ENCODE results near the gene RHO. TPM values are rescaled to one million over a fixed set of nuclear protein-coding genes. Genes with fewer than 3 reads are reported as not detected.

RHO gene
- total RNA-seq, 5 donors from 2014 or later (not counting 1 experiment from before 2014, with no cell fraction given) = 0.09 to 0.10 TPM; not detected in 3

- Mint-ChIP-seq H3K27ac (peak overlapping the region; percentile 57 to 71), H3K9me3 (no peaks in the 10 kb centered on the region), H3K36me3 (peaks cover 4% of the 10 kb centered on the region), H3K4me1 (peaks cover 0 to 24% (median 5%) of the 10 kb centered on the region in 3 donors), H3K4me3 (no peak overlapping the region), H3K27me3 (no peaks in the 10 kb centered on the region)
- DNase-seq = no peak
- Histone ChIP-seq H3K4me3 (ENCODE audit: control insufficient read depth in 1 of 2, extremely low read depth in 1 of 2, low read length in 1 of 2) (no peak overlapping the region), H3K4me1 (ENCODE audit: control insufficient read depth in 1 of 2, extremely low read depth in 1 of 2, insufficient read depth in 2 of 2, low read length in 2 of 2) (peaks cover 0 to 41% of the 10 kb centered on the region in 2 experiments), H3K27ac (ENCODE audit: low read length) (no peak overlapping the region), H3K27me3 (replicated peaks in 1 of 2; ENCODE audit: control insufficient read depth in 2 of 2, extremely low read depth in 1 of 2, insufficient read depth in 2 of 2, low read length in 1 of 2) (no peaks in the 10 kb centered on the region), H3K36me3 (ENCODE audit: control insufficient read depth in 2 of 2, extremely low read depth in 1 of 2, insufficient read depth in 1 of 2, low read length in 1 of 2) (peaks cover 0 to 3% of the 10 kb centered on the region in 2 donors), H3K9me3 (no peaks in the 10 kb centered on the region)
- ChIA-PET POLR2A (no interaction called here), CTCF (no interaction called here)
- ATAC-seq (replicated peaks in 1 of 4) = no peak
- WGBS (ENCODE audit: insufficient coverage) = 93% methylated on average over 2 of the region's 7 CpGs
Observed at GRCh38 chr3:129569856-129570255, 41.4 kb downstream of the RHO start.

- Histone ChIP-seq H3K27me3 (replicated peaks in 1 of 2; ENCODE audit: control insufficient read depth in 2 of 2, extremely low read depth in 1 of 2, insufficient read depth in 2 of 2, low read length in 1 of 2) (no peaks in the 10 kb centered on the region), H3K27ac (ENCODE audit: low read length) (no peak overlapping the region), H3K4me1 (ENCODE audit: control insufficient read depth in 1 of 2, extremely low read depth in 1 of 2, insufficient read depth in 2 of 2, low read length in 2 of 2) (peaks cover 8 to 52% of the 10 kb centered on the region in 2 experiments), H3K4me3 (ENCODE audit: control insufficient read depth in 1 of 2, extremely low read depth in 1 of 2, low read length in 1 of 2) (no peak overlapping the region), H3K9me3 (no peaks in the 10 kb centered on the region), H3K36me3 (ENCODE audit: control insufficient read depth in 2 of 2, extremely low read depth in 1 of 2, insufficient read depth in 1 of 2, low read length in 1 of 2) (peaks cover 0 to 3% of the 10 kb centered on the region in 2 donors)
- no peak for ATAC-seq (replicated peaks in 1 of 4)
- no peak for DNase-seq
- 96% methylated on average over 21 of the region's 22 CpGs for WGBS (ENCODE audit: insufficient coverage)
- peaks cover 4% of the 10 kb centered on the region for H3K36me3 Mint-ChIP-seq
- no peak overlapping the region for H3K27ac Mint-ChIP-seq
- no peaks in the 10 kb centered on the region for H3K9me3 Mint-ChIP-seq
- peaks cover 15 to 44% (median 23%) of the 10 kb centered on the region in 3 donors for H3K4me1 Mint-ChIP-seq
- ChIA-PET CTCF (no interaction called here), POLR2A (no interaction called here)
- H3K27me3 Mint-ChIP-seq = no peaks in the 10 kb centered on the region
- no peak overlapping the region for H3K4me3 Mint-ChIP-seq
Observed at GRCh38 chr3:129571605-129572547, 43.4 kb downstream of the RHO start.

GRCh38 chr3:129572603-129573002 lies 44.2 kb downstream of the RHO start:
- DNase-seq (no peak), ATAC-seq (replicated peaks in 1 of 4) (no peak)
- peaks cover 13 to 52% of the 10 kb centered on the region in 2 experiments for H3K4me1 ChIP-seq (ENCODE audit: control insufficient read depth in 1 of 2, extremely low read depth in 1 of 2, insufficient read depth in 2 of 2, low read length in 2 of 2)
- 95% methylated on average over 14 of the region's 18 CpGs for WGBS (ENCODE audit: insufficient coverage)
- no peaks in the 10 kb centered on the region for H3K27me3 ChIP-seq (replicated peaks in 1 of 2; ENCODE audit: control insufficient read depth in 2 of 2, extremely low read depth in 1 of 2, insufficient read depth in 2 of 2, low read length in 1 of 2)
- no peaks in the 10 kb centered on the region for H3K9me3 Mint-ChIP-seq
- H3K27ac Mint-ChIP-seq = no peak overlapping the region
- CTCF ChIA-PET = no interaction called here
- peaks cover 0 to 3% of the 10 kb centered on the region in 2 donors for H3K36me3 ChIP-seq (ENCODE audit: control insufficient read depth in 2 of 2, extremely low read depth in 1 of 2, insufficient read depth in 1 of 2, low read length in 1 of 2)
- H3K4me1 Mint-ChIP-seq = peaks cover 15 to 48% (median 28%) of the 10 kb centered on the region in 3 donors
- H3K4me3 Mint-ChIP-seq = no peak overlapping the region
- no peaks in the 10 kb centered on the region for H3K27me3 Mint-ChIP-seq
- POLR2A ChIA-PET = no interaction called here
- peaks cover 4% of the 10 kb centered on the region for H3K36me3 Mint-ChIP-seq
- no peak overlapping the region for H3K4me3 ChIP-seq (ENCODE audit: control insufficient read depth in 1 of 2, extremely low read depth in 1 of 2, low read length in 1 of 2)
- no peak overlapping the region for H3K27ac ChIP-seq (ENCODE audit: low read length)
- no peaks in the 10 kb centered on the region for H3K9me3 ChIP-seq

GRCh38 chr3:129573493-129573892 lies 45.1 kb downstream of the RHO start:
- 93% methylated on average over 9 of the region's 14 CpGs for WGBS (ENCODE audit: insufficient coverage)
- Mint-ChIP-seq H3K9me3 (no peaks in the 10 kb centered on the region), H3K36me3 (peaks cover 4% of the 10 kb centered on the region), H3K27ac (peak overlapping the region in 1 of 2 donors; percentile 39), H3K27me3 (no peaks in the 10 kb centered on the region), H3K4me3 (no peak overlapping the region), H3K4me1 (peaks cover 21 to 53% (median 34%) of the 10 kb centered on the region in 3 donors)
- Histone ChIP-seq H3K4me1 (ENCODE audit: control insufficient read depth in 1 of 2, extremely low read depth in 1 of 2, insufficient read depth in 2 of 2, low read length in 2 of 2) (peaks cover 15 to 56% of the 10 kb centered on the region in 2 experiments), H3K36me3 (ENCODE audit: control insufficient read depth in 2 of 2, extremely low read depth in 1 of 2, insufficient read depth in 1 of 2, low read length in 1 of 2) (peaks cover 0 to 3% of the 10 kb centered on the region in 2 donors), H3K27me3 (replicated peaks in 1 of 2; ENCODE audit: control insufficient read depth in 2 of 2, extremely low read depth in 1 of 2, insufficient read depth in 2 of 2, low read length in 1 of 2) (no peaks in the 10 kb centered on the region), H3K9me3 (no peaks in the 10 kb centered on the region), H3K4me3 (ENCODE audit: control insufficient read depth in 1 of 2, extremely low read depth in 1 of 2, low read length in 1 of 2) (no peak overlapping the region), H3K27ac (ENCODE audit: low read length) (no peak overlapping the region)
- ChIA-PET CTCF (no interaction called here), POLR2A (no interaction called here)
- ATAC-seq (replicated peaks in 1 of 4) = no peak
- DNase-seq = no peak

GRCh38 chr3:129574206-129574605 lies 45.8 kb downstream of the RHO start:
- Mint-ChIP-seq H3K4me1 (peaks cover 21 to 60% (median 36%) of the 10 kb centered on the region in 3 donors), H3K27ac (peak overlapping the region; percentile 22 to 31), H3K9me3 (no peaks in the 10 kb centered on the region), H3K4me3 (no peak overlapping the region), H3K27me3 (no peaks in the 10 kb centered on the region), H3K36me3 (peaks cover 4% of the 10 kb centered on the region)
- peaks cover 0 to 3% of the 10 kb centered on the region in 2 donors for H3K36me3 ChIP-seq (ENCODE audit: control insufficient read depth in 2 of 2, extremely low read depth in 1 of 2, insufficient read depth in 1 of 2, low read length in 1 of 2)
- 99% methylated on average over 21 of the region's 24 CpGs for WGBS (ENCODE audit: insufficient coverage)
- no peak overlapping the region for H3K27ac ChIP-seq (ENCODE audit: low read length)
- H3K4me1 ChIP-seq (ENCODE audit: control insufficient read depth in 1 of 2, extremely low read depth in 1 of 2, insufficient read depth in 2 of 2, low read length in 2 of 2) = peaks cover 15 to 60% of the 10 kb centered on the region in 2 experiments
- no peaks in the 10 kb centered on the region for H3K9me3 ChIP-seq
- ChIA-PET CTCF (no interaction called here), POLR2A (no interaction called here)
- H3K27me3 ChIP-seq (replicated peaks in 1 of 2; ENCODE audit: control insufficient read depth in 2 of 2, extremely low read depth in 1 of 2, insufficient read depth in 2 of 2, low read length in 1 of 2) = no peaks in the 10 kb centered on the region
- DNase-seq (no peak), ATAC-seq (replicated peaks in 1 of 4) (no peak)
- H3K4me3 ChIP-seq (ENCODE audit: control insufficient read depth in 1 of 2, extremely low read depth in 1 of 2, low read length in 1 of 2) = no peak overlapping the region

GRCh38 chr3:129575233-129575996 lies 47.0 kb downstream of the RHO start:
- Histone ChIP-seq H3K27ac (ENCODE audit: low read length) (peak overlapping the region; percentile 95), H3K27me3 (replicated peaks in 1 of 2; ENCODE audit: control insufficient read depth in 2 of 2, extremely low read depth in 1 of 2, insufficient read depth in 2 of 2, low read length in 1 of 2) (no peaks in the 10 kb centered on the region), H3K36me3 (ENCODE audit: control insufficient read depth in 2 of 2, extremely low read depth in 1 of 2, insufficient read depth in 1 of 2, low read length in 1 of 2) (peaks cover 0 to 2% of the 10 kb centered on the region in 2 donors), H3K4me1 (ENCODE audit: control insufficient read depth in 1 of 2, extremely low read depth in 1 of 2, insufficient read depth in 2 of 2, low read length in 2 of 2) (peaks cover 15 to 71% of the 10 kb centered on the region in 2 experiments), H3K4me3 (ENCODE audit: control insufficient read depth in 1 of 2, extremely low read depth in 1 of 2, low read length in 1 of 2) (no peak overlapping the region), H3K9me3 (no peaks in the 10 kb centered on the region)
- Mint-ChIP-seq H3K27me3 (no peaks in the 10 kb centered on the region), H3K4me3 (no peak overlapping the region), H3K36me3 (peaks cover 4% of the 10 kb centered on the region), H3K27ac (peak overlapping the region; percentile 96), H3K4me1 (peaks cover 21 to 64% (median 36%) of the 10 kb centered on the region in 3 donors), H3K9me3 (no peaks in the 10 kb centered on the region)
- ATAC-seq (replicated peaks in 1 of 4) = no peak
- WGBS (ENCODE audit: insufficient coverage) = 81% methylated on average over 11 of the region's 19 CpGs
- ChIA-PET CTCF (interaction anchor here in 1 of 2 donors (1.4 kb wide), 1 partner anchor 30 kb away, joined by 6 read pairs; no protein-coding TSS in a partner anchor), POLR2A (interaction anchor here in 1 of 2 donors (1.5 kb wide), 1 partner anchor 8 kb away, joined by 3 read pairs; no protein-coding TSS in a partner anchor)
- no peak for DNase-seq
